ENCODE measurements around the gene ELP5. TPM values are rescaled to one million over a fixed set of nuclear protein-coding genes. Genes with fewer than 3 reads are reported as not detected.

The ELP5 gene
- total RNA-seq, 6 experiments from 2014 or later, result 28.7 to 36.1 (median 34.0) TPM

GRCh38 chr17:7308625-7309433, 56.8 kb downstream of the ELP5 start:
- Mint-ChIP-seq H3K36me3 (ENCODE audit: low read depth) (peaks cover 50% of the 10 kb centered on the region), H3K4me1 (ENCODE audit: low read depth) (peaks cover 52% of the 10 kb centered on the region)

More at GRCh38 chr17:7308625-7309433, 56.8 kb downstream of the ELP5 start:
- TF ChIP-seq, protein P1, sequence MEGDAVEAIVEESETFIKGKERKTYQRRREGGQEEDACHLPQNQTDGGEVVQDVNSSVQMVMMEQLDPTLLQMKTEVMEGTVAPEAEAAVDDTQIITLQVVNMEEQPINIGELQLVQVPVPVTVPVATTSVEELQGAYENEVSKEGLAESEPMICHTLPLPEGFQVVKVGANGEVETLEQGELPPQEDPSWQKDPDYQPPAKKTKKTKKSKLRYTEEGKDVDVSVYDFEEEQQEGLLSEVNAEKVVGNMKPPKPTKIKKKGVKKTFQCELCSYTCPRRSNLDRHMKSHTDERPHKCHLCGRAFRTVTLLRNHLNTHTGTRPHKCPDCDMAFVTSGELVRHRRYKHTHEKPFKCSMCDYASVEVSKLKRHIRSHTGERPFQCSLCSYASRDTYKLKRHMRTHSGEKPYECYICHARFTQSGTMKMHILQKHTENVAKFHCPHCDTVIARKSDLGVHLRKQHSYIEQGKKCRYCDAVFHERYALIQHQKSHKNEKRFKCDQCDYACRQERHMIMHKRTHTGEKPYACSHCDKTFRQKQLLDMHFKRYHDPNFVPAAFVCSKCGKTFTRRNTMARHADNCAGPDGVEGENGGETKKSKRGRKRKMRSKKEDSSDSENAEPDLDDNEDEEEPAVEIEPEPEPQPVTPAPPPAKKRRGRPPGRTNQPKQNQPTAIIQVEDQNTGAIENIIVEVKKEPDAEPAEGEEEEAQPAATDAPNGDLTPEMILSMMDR (IDR thresholded peaks at IDR 0.05), result no peak
- Mint-ChIP-seq H3K4me3 (peak overlapping the region; percentile 94), H3K9me3 (no peaks in the 10 kb centered on the region), H3K27ac (peak overlapping the region; percentile 94), H3K27me3 (ENCODE audit: insufficient read depth) (peaks cover 16% of the 10 kb centered on the region)
- DNase-seq, result peak; percentile 80

Small RNAs within 50 kb of the gene (microRNA-seq; reads per million reads assigned to microRNA genes)
- gene MIR324, result 3,089 reads per million, percentile 84 among the genes with 10 or more reads in this experiment

Other genes starting within 250 kb of the ELP5 start
- 100 to 1,000 TPM; 286 to 382 (median 343) TPM for gene RNASEK, start 239.6 kb upstream of the ELP5 start, total RNA-seq (2021; fragmentation: NEBNext Ultra II Directional; extraction: Animal tissue kit (Norgen Biotek cat#: 25700))
- not detected for gene BCL6B, start 229.2 kb upstream of the ELP5 start, total RNA-seq (2021; fragmentation: NEBNext Ultra II Directional; extraction: Animal tissue kit (Norgen Biotek cat#: 25700))
- gene SLC16A13, start 216.2 kb upstream of the ELP5 start, total RNA-seq (2021; fragmentation: NEBNext Ultra II Directional; extraction: Animal tissue kit (Norgen Biotek cat#: 25700)), result 1 to 10 TPM; 1.6 to 3.4 (median 1.9) TPM
- not detected for gene SLC16A11, start 208.1 kb upstream of the ELP5 start, total RNA-seq (2021; fragmentation: NEBNext Ultra II Directional; extraction: Animal tissue kit (Norgen Biotek cat#: 25700))
- not detected for gene CLEC10A, start 172.0 kb upstream of the ELP5 start, total RNA-seq (2021; fragmentation: NEBNext Ultra II Directional; extraction: Animal tissue kit (Norgen Biotek cat#: 25700))
- not detected for gene ASGR2, start 137.4 kb upstream of the ELP5 start, total RNA-seq (2021; fragmentation: NEBNext Ultra II Directional; extraction: Animal tissue kit (Norgen Biotek cat#: 25700))
- 1 to 10 TPM in 2 of 6 experiments, under 1 TPM in 4; 0.71 to 1.4 (median 0.83) TPM for gene ASGR1, start 72.8 kb upstream of the ELP5 start, total RNA-seq (2021; fragmentation: NEBNext Ultra II Directional; extraction: Animal tissue kit (Norgen Biotek cat#: 25700))
- 10 to 100 TPM; 27.8 to 34.3 (median 28.1) TPM for gene DLG4, start 32.4 kb upstream of the ELP5 start, total RNA-seq (2021; fragmentation: NEBNext Ultra II Directional; extraction: Animal tissue kit (Norgen Biotek cat#: 25700))
- gene ACADVL, start 32.3 kb upstream of the ELP5 start, total RNA-seq (2021; fragmentation: NEBNext Ultra II Directional; extraction: Animal tissue kit (Norgen Biotek cat#: 25700)), result 100 to 1,000 TPM; 378 to 463 (median 405) TPM
- gene DVL2, start 17.7 kb upstream of the ELP5 start, total RNA-seq (2021; fragmentation: NEBNext Ultra II Directional; extraction: Animal tissue kit (Norgen Biotek cat#: 25700)), result 10 to 100 TPM; 24.9 to 29.1 (median 27.0) TPM
- gene PHF23, start 12.8 kb upstream of the ELP5 start, total RNA-seq (2021; fragmentation: NEBNext Ultra II Directional; extraction: Animal tissue kit (Norgen Biotek cat#: 25700)), result 10 to 100 TPM; 57.0 to 75.0 (median 68.2) TPM
- 100 to 1,000 TPM; 399 to 470 (median 426) TPM for gene GABARAP, start 9.8 kb upstream of the ELP5 start, total RNA-seq (2021; fragmentation: NEBNext Ultra II Directional; extraction: Animal tissue kit (Norgen Biotek cat#: 25700))
- 100 to 1,000 TPM; 127 to 168 (median 146) TPM for gene CTDNEP1, start 481 bp upstream of the ELP5 start, total RNA-seq (2021; fragmentation: NEBNext Ultra II Directional; extraction: Animal tissue kit (Norgen Biotek cat#: 25700))
- 1 to 10 TPM in 4 of 6 experiments, under 1 TPM in 2; 0.43 to 3.0 (median 1.7) TPM for gene CLDN7, start 10.3 kb downstream of the ELP5 start, total RNA-seq (2021; fragmentation: NEBNext Ultra II Directional; extraction: Animal tissue kit (Norgen Biotek cat#: 25700))
- under 1 TPM in 5 of 6 experiments, not detected in 1; 0.07 to 0.09 (median 0.09) TPM for gene SLC2A4, start 29.5 kb downstream of the ELP5 start, total RNA-seq (2021; fragmentation: NEBNext Ultra II Directional; extraction: Animal tissue kit (Norgen Biotek cat#: 25700))
- gene YBX2, start 42.4 kb downstream of the ELP5 start, total RNA-seq (2021; fragmentation: NEBNext Ultra II Directional; extraction: Animal tissue kit (Norgen Biotek cat#: 25700)), result not detected
- gene EIF5A, start 55.4 kb downstream of the ELP5 start, total RNA-seq (2021; fragmentation: NEBNext Ultra II Directional; extraction: Animal tissue kit (Norgen Biotek cat#: 25700)), result 1,000 to 10,000 TPM; 1,011 to 1,116 (median 1,072) TPM
- gene GPS2, start 63.1 kb downstream of the ELP5 start, total RNA-seq (2021; fragmentation: NEBNext Ultra II Directional; extraction: Animal tissue kit (Norgen Biotek cat#: 25700)), result 10 to 100 TPM; 34.7 to 45.2 (median 40.7) TPM
- 10 to 100 TPM; 18.7 to 24.6 (median 20.4) TPM for gene NEURL4, start 77.1 kb downstream of the ELP5 start, total RNA-seq (2021; fragmentation: NEBNext Ultra II Directional; extraction: Animal tissue kit (Norgen Biotek cat#: 25700))
- gene ACAP1, start 84.3 kb downstream of the ELP5 start, total RNA-seq (2021; fragmentation: NEBNext Ultra II Directional; extraction: Animal tissue kit (Norgen Biotek cat#: 25700)), result 1 to 10 TPM; 3.2 to 6.4 (median 4.9) TPM
- 10 to 100 TPM; 11.2 to 14.5 (median 12.6) TPM for gene KCTD11, start 99.9 kb downstream of the ELP5 start, total RNA-seq (2021; fragmentation: NEBNext Ultra II Directional; extraction: Animal tissue kit (Norgen Biotek cat#: 25700))
- not detected for gene TMEM95, start 102.9 kb downstream of the ELP5 start, total RNA-seq (2021; fragmentation: NEBNext Ultra II Directional; extraction: Animal tissue kit (Norgen Biotek cat#: 25700))
- gene TNK1, start 128.9 kb downstream of the ELP5 start, total RNA-seq (2021; fragmentation: NEBNext Ultra II Directional; extraction: Animal tissue kit (Norgen Biotek cat#: 25700)), result under 1 TPM; 0.20 to 0.41 (median 0.26) TPM
- gene PLSCR3, start 142.3 kb downstream of the ELP5 start, total RNA-seq (2021; fragmentation: NEBNext Ultra II Directional; extraction: Animal tissue kit (Norgen Biotek cat#: 25700)), result 100 to 1,000 TPM in 1 of 6 experiments, 10 to 100 TPM in 5; 85.6 to 114 (median 98.5) TPM
- gene TMEM256, start 151.9 kb downstream of the ELP5 start, total RNA-seq (2021; fragmentation: NEBNext Ultra II Directional; extraction: Animal tissue kit (Norgen Biotek cat#: 25700)), result 10 to 100 TPM; 52.2 to 79.1 (median 72.3) TPM
- 10 to 100 TPM; 41.3 to 57.3 (median 46.2) TPM for gene NLGN2, start 155.6 kb downstream of the ELP5 start, total RNA-seq (2021; fragmentation: NEBNext Ultra II Directional; extraction: Animal tissue kit (Norgen Biotek cat#: 25700))
- not detected for gene SPEM1, start 168.1 kb downstream of the ELP5 start, total RNA-seq (2021; fragmentation: NEBNext Ultra II Directional; extraction: Animal tissue kit (Norgen Biotek cat#: 25700))
- not detected for gene SPEM2, start 173.4 kb downstream of the ELP5 start, total RNA-seq (2021; fragmentation: NEBNext Ultra II Directional; extraction: Animal tissue kit (Norgen Biotek cat#: 25700))
- not detected for gene SPEM3, start 176.6 kb downstream of the ELP5 start, total RNA-seq (2021; fragmentation: NEBNext Ultra II Directional; extraction: Animal tissue kit (Norgen Biotek cat#: 25700))
- gene TMEM102, start 183.2 kb downstream of the ELP5 start, total RNA-seq (2021; fragmentation: NEBNext Ultra II Directional; extraction: Animal tissue kit (Norgen Biotek cat#: 25700)), result 1 to 10 TPM; 2.2 to 2.9 (median 2.8) TPM
- gene FGF11, start 187.3 kb downstream of the ELP5 start, total RNA-seq (2021; fragmentation: NEBNext Ultra II Directional; extraction: Animal tissue kit (Norgen Biotek cat#: 25700)), result under 1 TPM in 3 of 6 experiments, not detected in 3; 0.10 to 0.31 (median 0.24) TPM
- 1 to 10 TPM; 2.0 to 2.8 (median 2.4) TPM for gene CHRNB1, start 192.8 kb downstream of the ELP5 start, total RNA-seq (2021; fragmentation: NEBNext Ultra II Directional; extraction: Animal tissue kit (Norgen Biotek cat#: 25700))
- gene ZBTB4, start 227.4 kb downstream of the ELP5 start, total RNA-seq (2021; fragmentation: NEBNext Ultra II Directional; extraction: Animal tissue kit (Norgen Biotek cat#: 25700)), result 10 to 100 TPM; 62.7 to 75.9 (median 68.6) TPM
- gene SLC35G6, start 229.2 kb downstream of the ELP5 start, total RNA-seq (2021; fragmentation: NEBNext Ultra II Directional; extraction: Animal tissue kit (Norgen Biotek cat#: 25700)), result not detected
- gene POLR2A, start 232.2 kb downstream of the ELP5 start, total RNA-seq (2021; fragmentation: NEBNext Ultra II Directional; extraction: Animal tissue kit (Norgen Biotek cat#: 25700)), result 100 to 1,000 TPM; 111 to 127 (median 118) TPM

All from HFFc6 (cell line).